Hematopoietic multipotent progenitor cell treated with erythropoietin and hydrocortisone succinate and interleukin-3 and kit ligand, for 4 days (in vitro differentiated cells): ENCODE results near the gene PDE10A.

Experiments
- DNase-seq: peaks from one replicate; pipeline ENCODE4 v3.0.0-alpha.2; 2015

The PDE10A gene

GRCh38 chr6:165662749-165663376, at the start of gene PDE10A:
PDE10A (minus strand) TSS chr6:165663241; CDS start chr6:165662811, 430 bp downstream.
- peak; percentile 35 for DNase-seq

GRCh38 chr6:165708985-165709576, 46.0 kb upstream of the PDE10A start:
- DNase-seq, result no peak

DNA sequence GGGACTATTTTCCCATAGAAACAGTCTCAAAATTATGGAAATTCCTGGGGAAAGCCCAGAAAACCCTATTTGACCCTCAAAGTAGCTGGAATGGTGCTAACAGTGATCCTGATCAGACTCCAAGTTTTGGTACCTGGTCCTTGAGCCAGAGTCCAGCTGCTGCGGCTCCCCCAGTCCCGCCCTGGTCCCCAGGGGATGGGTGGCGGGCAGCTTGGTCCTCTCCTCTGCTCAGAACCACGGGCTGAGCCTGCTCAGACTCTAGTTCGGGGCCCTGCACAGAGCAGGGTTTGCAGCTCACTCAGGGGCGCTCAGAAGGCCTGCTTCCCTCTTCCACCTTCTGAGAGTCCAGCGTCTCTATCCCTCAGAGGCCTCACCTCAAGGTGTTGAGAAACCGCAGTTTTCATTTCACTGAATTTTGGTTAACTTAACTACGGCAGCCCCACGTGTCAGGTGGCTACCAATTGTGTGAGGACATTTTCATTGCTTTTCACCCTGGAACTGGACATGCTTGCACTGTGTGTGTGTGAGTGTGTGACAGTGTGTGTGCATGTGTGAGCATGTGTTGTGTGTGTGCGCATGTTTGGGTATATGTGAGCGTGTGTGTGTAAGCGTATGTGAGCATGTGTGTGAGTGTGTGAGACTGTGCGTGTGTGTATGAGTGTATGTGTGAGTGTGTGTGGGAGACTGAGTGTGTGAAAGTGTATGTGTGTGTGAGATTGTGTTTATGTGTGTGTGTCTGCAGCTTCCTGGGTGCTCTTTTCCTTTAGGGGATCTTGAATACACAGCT, 44.2 kb upstream of the PDE10A start:
- no peak for DNase-seq

DNA sequence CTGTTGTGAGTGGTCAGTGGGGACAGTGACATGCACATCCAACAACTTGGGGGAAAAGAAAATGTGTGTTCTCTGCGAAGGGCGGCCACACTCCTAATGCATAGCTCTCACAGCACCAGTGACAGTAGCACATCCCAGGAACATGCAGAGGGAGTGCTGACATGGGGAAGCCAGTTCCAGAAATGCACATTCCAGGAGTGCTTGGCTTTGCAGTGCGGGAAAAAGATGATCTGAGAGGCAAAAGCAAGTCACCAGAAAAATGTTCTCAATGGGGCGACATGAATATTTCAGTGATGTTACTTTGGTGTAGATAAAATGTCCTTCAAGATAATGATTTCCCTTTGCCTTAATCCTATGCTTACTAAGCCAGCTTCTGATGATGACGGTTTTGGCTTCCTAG, 42.9 kb upstream of the PDE10A start:
- DNase-seq, result no peak

DNA sequence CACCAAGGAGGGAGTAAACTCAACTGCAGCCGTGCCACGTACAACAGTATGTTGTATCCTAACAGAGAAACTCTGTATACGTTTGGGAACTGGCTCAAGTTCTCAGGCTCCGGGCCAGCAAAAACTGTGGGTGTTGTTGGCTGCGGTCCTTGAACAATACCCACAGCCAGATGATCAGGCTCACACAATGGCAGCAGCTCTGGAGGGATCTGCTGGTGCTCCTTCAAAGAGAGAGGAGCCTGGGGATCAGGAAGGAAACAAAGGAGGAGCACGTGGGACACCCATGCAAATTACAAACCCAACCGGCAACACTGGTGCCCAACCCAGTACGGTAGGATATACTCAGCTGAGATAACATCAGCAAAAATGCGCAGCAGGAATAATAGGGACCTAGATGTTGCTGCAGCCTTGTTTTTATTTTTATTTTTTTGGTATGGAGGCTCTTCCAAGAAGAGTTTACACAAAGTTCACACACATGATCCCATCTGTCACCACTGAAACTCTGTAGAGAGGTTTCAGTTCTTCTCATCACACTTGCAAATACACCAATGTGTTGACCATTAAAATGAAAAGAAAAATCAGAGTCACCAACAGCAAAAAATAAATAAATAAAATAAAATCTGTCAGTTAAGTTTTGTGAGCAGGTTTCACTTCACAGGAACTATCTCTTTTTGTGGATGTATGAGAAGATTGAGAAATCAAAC, 41.2 kb upstream of the PDE10A start:
- DNase-seq, result no peak

- no peak for DNase-seq
These were observed 39.6 kb upstream of the PDE10A start for GRCh38 chr6:165702669-165703068.

- no peak for DNase-seq
These were observed 38.7 kb upstream of the PDE10A start for GRCh38 chr6:165701564-165702354.

DNA sequence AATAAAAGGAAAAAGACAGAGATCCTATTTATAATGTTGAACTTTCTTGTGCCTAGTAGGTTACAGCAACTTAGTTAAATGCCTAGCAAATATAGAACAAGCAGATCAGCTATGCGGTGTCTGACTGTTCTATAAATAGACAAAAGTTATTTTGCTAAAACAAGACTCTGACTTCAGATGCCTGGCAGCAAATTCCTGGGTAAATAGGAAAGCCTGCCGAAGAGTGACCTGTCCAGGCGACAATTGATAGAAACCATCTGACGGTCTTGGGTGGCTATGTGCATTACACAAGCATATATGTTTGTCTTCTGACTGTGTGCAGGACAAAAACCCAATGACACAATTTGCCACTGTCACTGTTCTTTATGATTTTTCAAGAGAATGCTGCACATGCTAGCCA, 38.0 kb upstream of the PDE10A start:
- DNase-seq, result no peak

- no peak for DNase-seq
These were observed 35.8 kb upstream of the PDE10A start for GRCh38 chr6:165698868-165699267.

DNA sequence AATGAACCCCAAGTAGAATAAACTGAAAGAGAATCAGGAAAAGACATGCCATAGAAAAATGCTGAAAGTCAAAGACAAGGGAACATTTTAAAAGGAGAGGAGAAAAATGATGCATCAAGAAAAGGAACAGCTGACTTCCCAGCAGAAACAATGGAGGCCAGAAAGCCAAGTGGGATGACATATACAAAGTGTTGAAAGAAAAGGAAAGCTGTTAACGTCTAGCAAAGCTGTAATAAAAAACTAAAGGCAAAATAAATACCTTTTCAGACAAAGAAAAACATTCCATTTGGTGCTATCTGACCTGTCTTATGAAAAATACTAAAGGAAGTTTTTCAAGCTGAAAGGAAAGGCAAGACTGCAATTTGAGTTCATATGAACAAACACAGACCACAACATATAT, 34.1 kb upstream of the PDE10A start:
- DNase-seq, result no peak

DNA sequence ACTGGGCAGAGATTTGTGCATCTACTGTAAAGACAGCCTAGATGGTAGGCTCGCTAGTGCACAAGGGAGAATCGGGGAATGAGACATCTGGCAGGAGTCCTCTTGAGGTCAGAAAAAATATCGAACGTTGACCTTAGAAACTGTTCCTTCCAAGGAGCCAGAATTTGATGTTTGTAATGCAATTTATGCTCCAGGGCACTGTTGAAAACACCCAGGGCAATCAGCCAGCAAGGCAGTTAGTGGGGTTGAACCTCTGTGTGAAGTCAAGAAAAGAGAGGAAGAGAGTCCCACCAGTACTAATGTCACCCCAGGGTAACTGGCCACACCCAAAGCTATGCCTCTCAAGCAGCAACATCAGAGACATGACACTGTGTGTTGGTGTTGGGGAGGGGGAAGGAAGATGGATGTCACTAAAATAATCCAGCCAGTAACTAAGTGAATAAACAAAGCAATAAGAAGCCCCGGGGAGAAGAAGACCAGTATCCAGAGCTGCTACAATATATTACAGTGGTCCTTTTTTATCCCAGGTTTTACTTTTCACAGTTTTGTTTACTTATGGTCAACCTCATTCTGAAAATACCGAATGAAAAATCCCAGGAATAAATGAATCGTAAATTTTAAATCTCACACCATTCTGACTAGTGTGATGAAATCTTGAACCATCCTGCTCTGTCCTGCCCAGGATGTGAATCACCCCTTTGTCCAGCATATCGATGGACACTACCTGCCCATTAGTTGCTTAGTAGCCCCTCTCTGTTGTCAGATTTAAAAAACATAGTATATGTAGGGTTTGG, 32.9 kb upstream of the PDE10A start:
- no peak for DNase-seq

GRCh38 chr6:165694296-165694695, 31.3 kb upstream of the PDE10A start:
- no peak for DNase-seq

- no peak for DNase-seq
These were observed 29.1 kb upstream of the PDE10A start for GRCh38 chr6:165692106-165692653.

- DNase-seq, result no peak
These were observed 26.7 kb upstream of the PDE10A start for GRCh38 chr6:165689699-165690098.

GRCh38 chr6:165686596-165687365, 23.7 kb upstream of the PDE10A start:
- no peak for DNase-seq

GRCh38 chr6:165685302-165685701, 22.3 kb upstream of the PDE10A start:
- no peak for DNase-seq

DNA sequence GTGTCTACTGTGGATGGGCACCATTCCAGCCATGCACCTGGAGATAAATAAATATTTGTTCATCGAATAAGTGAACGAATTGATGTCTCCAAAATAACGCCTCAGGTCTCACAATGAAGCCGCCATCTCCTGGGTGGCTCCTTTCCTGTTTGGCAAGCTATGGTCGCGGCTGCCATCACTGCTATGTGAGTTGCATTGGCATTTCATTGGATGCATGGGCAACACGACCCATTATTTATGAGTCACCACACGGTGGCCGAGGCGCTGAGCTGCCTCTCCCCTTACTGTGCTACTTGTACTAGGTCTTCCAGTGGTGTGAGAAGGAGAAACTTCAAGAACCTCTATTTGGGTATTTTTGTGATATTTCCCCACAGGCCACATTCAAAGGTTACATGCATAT, 21.3 kb upstream of the PDE10A start:
- DNase-seq, result no peak

DNA sequence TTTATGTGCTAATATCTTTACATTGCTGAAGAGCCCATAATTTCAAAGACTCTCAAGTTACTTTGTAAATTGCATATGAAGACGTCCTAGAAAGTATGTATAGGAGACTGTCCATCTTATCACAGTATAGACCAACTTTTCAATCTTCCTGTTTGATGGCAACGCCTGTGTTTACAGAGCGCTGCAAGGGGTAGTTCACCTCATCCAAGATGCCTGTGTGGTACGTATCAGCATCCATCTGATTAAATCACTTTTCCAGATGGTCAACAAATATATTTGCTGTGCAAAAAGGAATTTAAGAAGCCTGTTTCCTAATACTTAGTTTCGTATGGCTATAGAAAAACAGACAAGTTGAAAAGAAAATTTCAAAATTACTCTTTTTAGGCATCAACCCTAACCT, 17.9 kb upstream of the PDE10A start:
- no peak for DNase-seq

- no peak for DNase-seq
These were observed 16.3 kb upstream of the PDE10A start for GRCh38 chr6:165679326-165679725.

DNA sequence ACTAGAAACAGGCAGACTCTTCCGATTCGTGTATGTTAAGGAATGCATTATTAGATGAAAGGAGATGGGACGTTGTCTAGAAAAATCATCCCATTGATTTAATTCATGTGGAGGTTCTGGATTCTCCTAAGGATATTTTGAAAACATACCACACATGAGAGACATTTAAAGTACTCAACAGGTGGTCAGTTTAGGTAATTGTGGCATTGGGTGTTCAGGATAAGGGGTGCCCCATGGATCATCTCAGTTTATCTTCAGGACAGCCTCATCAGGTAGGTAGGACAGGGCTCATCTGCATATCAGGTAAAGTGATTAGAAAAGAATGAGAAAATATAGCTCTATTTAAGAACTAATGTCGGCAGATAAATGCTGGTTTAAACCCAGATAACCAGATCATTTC, 15.9 kb upstream of the PDE10A start:
- no peak for DNase-seq

DNA sequence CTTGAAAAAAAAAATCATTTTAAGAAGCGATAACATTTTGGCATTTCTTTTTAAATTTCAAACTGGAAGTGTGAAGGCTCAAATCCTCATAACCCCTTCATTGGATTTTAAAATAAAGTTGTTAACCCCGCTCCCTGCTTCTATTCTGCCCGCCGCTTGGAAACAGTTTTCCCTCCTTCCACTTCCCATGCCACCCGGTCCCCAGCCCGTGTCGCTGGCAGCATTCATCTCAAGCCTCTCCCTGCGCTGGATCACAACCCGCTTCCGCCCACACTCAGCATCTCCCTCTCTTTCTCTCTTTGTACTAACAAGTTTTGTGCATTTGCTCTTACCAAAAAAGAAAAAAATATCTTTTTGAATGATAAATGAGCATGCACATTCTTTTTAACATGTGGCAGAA, 15.4 kb upstream of the PDE10A start:
- no peak for DNase-seq
